GM21786 (cell line): ENCODE results near the gene ZSWIM3.
"Not testable (repeated sequence)": the region's sequence is repeated elsewhere in the genome, so short reads cannot be mapped to it uniquely, and the experiment has no call there.

Source experiments
- ATAC-seq: cut with Tn5 transposase; IDR thresholded peaks from one replicate; pipeline ENCODE4 v1.9.1; 2021; ENCODE audit not compliant: unreplicated experiment

The ZSWIM3 gene

DNA sequence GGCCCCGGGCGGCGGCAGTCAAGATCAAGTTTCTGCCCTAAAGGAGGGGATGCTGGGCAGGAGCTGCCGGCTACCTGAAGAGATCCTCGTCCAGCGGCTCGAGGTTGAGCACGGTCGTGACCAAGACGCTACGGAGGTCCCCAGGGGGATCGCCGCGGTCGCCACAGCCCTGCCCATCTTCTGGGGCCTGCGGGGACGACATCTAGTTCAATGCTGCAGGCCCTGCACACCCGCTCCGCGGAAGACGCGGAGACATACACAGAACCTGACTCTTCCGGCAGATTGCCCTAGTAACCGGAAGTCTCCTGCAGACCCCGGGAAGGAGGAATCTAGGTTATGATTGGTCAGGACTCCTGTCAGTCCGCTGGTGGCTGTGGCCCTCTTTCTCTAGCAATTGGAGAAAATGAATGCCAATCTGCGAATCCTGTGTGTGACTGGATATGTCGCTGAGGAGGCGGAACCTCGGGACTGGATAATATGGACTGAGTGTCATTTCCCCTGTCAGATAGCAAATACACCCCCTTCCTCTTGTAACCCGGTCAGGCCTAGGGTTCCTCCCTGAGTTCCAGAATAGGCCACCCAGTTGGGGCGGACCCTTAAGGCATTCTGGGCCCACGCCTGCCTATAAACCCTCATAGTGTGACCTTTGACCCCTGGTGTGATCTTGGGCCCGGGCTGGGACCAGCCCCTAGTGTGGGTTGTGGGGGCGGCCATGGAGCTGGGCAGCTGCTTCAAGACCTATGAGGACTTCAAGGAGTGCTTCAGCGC lies at the start of gene ZSWIM3, which contains the start of gene ACOT8:
Gene ZSWIM3, plus strand, starts transcription at position 501 of the 768 bp plus-strand sequence. Its CDS starts 212 bp downstream, at position 713.
Gene ACOT8, minus strand, starts transcription at position 279 of the 768 bp plus-strand sequence. Its CDS starts 77 bp downstream, at position 202.
- peak; percentile 96 for ATAC-seq

DNA sequence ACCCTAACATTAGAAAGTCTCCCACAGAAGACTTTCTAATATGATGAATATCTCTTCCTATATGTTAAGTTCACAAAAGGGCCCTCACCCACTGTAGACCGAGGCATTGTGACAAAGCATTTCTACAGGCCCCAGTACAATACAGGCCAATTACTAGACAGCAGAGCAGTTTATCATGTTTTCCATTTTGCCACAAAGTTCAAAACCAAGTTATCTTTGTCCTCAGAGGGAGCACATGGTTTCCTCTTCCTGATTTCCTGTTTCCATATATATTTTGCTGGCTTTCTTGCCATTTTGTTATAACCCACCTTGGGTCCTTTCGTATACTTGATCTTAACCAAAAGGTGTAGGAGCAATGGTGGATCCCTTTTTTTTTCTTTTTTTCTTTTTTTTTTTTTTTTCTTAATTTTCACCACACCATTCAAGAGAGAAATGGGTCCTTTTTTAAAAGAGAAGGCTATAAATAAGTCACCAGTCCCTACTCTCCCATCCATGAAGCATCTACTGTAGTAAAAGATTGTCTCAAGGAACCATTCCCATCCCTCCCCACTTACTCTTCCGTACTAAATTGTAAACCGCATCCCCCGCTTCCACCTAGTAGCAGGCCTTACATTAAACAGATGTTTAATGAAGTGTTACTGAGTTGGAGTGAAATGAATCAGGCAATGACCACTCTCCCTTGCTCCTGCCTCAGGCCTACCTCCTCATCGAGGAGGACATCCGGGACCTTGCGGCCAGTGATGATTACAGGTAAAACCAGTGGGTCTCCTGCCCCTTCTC lies 47.0 kb upstream of the ZSWIM3 start:
- no peak for ATAC-seq

DNA sequence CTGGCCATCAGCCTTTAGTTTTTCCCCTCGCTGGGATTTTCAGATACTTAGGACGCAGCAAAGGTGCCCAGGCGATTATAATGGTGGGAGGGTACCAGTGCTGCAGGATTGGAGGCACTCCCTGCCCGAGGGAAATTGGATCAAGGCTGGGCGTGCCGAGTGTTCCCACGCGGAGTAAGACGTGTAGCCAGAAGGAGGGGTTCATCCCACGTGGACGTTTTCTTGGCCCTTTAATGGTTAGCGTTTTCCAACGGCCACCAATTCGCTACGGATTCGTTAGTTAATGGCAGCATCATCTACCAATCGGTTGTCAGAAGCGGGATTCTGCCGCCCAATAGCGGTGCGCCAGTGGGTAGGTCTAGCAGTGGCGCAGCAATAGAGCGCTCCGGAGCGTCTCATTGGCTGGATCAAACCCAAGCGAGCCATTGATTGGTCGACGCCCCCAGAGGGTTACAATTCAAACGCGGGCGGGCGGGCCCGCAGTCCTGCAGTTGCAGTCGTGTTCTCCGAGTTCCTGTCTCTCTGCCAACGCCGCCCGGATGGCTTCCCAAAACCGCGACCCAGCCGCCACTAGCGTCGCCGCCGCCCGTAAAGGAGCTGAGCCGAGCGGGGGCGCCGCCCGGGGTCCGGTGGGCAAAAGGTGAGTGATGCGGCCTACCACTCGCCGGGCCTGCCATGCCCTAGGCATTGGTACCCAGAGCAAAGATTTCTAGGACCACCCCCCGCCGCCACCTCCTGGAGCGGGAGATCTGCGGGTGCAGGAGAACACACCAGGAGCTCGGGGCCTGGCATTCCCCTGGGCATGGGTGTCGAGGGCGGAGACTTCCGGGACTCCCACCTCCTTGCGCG lies 45.0 kb upstream of the ZSWIM3 start, which contains the start of gene UBE2C:
Gene UBE2C, plus strand, starts transcription at position 488 of the 849 bp plus-strand sequence. Its CDS starts 52 bp downstream, at position 540.
- ATAC-seq: peak; percentile 98

DNA sequence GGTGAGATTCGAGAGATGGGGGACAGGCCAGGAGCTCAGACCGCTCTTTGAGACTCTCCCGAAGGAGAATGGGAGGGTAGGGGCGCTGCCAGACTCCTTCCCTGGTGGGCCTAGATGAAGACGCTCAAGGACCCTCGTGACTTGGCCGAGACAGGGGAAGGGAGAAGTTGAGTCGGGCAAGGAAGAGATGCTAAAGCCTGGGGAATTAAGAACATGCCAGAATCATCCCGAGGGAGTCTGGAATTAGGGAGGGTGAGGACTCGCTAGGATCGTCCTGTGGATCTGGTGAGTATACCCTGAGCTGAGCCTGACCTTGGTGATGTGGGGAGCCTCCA lies 44.4 kb upstream of the ZSWIM3 start:
- no peak for ATAC-seq

DNA sequence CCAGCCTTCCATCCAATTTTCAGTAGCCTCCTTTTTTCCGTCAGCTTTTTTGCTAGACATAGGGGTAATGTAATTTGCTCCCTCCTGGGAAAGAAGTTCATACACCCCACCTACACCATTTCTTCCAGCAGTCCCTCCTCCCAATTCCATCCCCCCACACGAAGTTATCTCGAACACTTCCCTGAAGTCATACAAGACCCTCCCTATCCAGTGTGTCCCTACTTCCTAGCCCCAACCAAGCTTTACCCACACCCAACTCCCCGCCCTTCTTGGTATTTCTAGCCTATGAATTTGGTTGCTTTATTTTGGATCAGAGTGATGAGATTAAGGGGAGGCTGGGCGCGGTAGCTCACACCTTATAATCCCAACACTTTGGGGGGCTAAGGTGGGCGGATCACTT lies 43.9 kb upstream of the ZSWIM3 start:
- no peak for ATAC-seq

DNA sequence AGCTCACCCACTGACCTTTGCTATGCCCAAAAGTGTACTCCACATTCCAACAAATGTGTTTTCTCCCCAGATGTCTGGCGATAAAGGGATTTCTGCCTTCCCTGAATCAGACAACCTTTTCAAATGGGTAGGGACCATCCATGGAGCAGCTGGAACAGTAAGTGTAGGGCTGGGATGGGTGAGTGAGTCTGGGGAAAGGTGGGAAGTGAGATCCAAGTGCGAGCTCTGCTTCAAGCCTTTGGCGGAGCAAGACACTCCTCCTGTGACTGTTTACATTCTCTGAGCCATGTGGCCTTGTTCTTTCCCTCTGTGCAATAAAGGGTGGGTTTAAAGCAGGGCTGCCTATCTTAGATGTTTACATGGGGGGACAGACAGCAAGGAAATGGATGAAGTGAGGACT lies 43.1 kb upstream of the ZSWIM3 start:
- no peak for ATAC-seq

DNA sequence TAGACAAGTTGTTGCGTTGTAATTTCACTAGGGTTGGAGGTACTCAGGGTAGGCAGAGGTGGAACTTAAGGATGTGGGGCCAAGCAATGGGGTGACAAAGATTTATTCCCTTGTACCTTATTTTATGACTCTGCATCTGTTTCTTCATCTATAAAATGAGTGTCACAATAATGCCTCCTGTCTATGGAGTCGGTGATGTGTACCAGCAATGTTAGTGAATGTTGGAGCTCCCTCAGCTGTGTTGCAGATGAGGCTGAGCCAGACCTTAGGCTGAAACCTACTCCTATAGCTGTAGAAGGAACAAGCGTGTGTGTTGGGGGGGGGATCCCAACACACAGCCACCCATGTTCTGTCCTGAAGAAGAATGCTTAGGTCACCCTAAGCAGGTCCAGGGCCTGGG lies 40.5 kb upstream of the ZSWIM3 start:
- no peak for ATAC-seq

DNA sequence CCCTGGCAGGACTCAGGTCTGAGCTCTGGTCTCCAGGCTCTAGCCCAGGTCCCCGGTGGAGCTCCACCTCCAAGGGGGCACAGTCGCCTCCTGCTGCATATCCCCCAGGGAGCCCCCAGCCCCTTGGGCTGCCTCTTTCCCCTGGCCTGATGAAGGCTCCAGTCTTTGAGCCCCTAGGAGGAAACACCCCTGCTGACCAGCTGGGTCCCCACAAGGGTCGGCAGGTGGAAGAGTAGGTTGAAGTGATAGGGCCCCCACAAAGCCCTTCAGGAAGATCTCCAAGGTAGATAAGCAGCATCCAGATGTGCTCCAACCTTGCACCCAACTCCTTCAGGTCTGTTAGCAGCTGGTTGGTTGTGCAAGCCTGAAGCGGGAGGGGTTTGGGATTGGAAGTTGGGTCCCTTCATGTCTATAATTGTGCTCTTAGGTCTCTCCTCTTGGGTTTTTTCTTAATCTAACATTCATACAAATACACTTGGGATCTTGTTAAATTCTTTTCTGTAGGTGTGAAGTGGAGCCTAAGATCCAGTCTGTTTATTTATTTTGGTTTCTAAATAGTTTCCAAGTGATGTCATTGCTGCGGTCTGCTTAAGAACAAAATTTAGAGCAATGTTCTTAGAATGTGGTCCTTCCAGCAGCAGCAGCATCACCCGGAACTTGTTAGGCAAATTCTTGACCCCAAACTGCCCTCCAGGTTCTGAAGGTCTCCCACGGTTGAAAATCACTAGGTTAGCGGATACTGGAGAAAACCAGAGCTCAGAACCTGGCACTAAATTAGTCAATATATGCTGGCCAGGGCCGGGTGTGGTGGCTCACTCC lies 39.8 kb upstream of the ZSWIM3 start:
- no peak for ATAC-seq

DNA sequence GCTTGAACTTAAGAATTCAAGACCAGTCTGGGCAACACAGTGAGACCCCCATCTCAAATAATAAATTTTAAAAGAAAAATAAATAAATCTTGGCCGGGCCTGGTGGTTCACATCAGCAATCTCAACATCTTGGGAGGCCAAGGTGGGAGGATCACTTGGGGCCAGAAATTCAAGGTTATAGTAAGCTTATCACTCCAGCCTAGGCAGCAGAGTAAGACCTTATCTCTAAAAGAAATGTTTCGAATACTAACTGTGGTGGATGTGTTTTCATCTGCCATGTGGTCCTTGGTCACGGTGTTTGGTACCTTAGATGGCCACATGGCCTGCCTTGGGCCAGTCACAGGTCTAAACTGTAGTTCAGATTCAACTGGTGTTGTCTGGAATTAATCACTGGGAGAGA lies 39.2 kb upstream of the ZSWIM3 start:
- no peak for ATAC-seq

DNA sequence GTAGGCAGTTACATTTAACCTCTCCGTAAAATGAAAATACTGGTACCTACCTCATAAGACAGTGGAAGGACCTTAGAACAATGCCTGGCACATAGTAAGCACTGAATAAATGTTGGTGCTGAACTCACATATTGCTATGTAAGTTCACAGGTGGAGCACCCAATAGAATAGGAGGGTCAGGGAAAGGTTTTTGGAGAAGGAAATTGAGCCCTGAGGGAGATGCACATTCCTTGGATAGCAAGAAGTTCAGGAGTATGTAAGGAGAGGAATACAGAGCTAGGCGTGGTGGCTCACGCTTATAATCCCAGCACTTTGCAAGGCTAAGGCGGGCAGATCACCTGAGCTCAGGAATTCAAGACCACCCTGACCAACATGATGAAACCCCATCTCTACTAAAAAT lies 37.9 kb upstream of the ZSWIM3 start:
- ATAC-seq: no peak

DNA sequence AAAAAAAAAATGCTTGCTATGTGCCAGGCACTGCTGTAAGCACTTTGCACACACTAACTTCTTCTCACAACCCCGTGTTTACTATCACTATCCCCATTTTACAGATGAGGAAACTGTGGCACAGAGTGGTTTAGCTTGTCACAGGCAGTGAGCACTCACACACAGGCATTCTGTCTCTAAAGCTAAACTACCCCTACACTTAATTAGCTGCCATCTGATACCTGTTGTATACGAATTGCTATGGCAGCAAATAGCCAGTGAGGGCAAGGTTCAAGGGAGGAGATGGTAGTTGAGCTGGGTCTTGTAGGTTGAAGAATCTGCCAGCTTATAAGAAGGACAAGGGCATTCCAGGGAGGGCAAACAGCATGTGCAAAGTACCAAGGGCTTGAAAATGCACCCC lies 35.5 kb upstream of the ZSWIM3 start:
- no peak for ATAC-seq

DNA sequence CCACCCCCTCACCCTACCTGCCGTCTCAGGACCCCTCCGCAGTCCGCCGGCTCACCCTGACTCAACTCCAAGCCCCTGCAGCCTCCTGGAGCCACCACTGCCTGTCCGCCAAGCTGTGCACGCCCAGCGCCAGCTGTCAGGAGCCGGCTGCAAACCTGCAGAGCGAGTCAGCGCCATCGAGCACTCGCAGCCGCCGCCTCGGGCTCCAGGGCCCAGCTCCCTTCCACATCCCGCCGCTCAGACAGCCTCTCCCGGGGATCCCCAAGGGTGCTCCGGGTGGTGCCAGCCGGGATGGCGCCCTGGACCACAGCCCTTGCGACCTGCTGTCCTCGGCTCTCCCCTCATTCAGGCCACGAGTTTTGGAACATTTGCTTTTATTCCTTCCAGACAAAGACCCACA lies 34.6 kb upstream of the ZSWIM3 start:
- no peak for ATAC-seq

DNA sequence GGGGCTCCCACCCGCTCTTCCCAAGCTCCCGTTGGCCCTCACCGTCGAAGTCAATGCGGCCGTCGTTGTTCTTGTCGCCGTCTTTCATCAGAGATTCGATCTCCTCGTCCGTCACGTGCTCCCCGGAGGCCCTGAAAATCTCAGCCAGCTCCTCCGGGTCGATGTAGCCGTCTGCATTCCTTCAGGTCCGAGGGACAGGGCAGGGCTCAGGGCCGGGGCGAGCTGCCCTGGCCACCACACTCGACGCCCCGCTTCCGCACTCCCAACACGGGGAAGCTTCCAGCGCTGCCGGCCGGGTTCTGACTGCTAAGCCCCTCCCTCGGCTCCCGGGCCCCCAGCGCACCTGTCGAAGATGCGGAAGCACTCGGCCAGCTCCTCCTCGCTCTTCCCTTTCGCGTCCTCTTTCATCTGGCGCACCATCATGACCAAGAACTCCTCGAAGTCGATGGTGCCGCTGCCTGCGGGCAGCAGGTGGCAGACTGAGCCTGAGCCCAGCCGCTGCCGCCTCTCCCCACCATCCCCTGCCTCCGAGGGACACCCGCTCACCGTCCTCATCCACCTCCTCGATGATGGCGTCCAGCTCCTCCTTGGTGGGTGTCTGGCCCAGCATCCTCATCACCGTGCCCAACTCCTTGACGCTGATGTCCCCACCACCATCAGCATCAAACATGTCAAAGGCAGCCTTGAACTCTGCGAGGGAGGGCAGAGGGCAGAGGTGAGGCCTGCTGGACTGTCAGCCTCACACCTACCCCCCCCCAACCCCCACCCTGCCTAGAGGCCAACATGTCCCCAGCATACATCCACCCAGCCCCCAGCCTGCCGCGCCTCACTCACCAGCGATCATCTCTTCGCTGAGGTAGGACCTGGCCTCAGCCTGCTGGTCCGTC lies 33.2 kb upstream of the ZSWIM3 start:
- ATAC-seq: no peak

DNA sequence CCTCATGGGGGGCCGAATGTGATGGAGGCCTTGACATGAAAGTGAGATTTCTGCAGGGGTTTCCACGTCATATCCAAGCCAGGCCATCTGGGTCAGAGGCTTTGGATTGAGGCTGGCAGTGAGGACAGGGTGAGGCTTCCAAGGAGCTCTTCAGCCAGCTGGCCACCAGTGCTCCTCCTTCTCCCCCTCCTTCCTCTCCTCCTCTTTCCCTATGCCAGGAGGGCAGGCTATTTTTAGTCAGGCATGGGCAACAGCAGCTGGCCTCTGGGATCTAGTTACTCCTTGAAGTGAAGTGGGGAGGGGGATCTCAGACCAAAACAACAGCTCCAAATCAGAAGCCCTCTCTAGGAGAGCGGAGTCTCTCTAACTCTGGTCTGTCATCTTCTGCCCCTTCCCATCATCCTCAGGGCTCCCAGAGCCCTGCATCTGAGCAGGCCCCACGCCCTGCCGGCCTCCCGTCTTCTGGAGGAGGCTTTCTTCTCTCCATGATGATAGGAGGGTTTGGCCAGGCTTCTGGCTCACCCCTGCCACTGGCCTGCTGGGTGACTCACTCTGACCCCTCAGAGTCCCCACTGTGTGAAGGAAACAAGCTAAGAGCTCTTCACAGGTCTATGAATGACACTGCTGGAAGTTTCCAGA lies 30.9 kb upstream of the ZSWIM3 start:
- ATAC-seq: no peak

DNA sequence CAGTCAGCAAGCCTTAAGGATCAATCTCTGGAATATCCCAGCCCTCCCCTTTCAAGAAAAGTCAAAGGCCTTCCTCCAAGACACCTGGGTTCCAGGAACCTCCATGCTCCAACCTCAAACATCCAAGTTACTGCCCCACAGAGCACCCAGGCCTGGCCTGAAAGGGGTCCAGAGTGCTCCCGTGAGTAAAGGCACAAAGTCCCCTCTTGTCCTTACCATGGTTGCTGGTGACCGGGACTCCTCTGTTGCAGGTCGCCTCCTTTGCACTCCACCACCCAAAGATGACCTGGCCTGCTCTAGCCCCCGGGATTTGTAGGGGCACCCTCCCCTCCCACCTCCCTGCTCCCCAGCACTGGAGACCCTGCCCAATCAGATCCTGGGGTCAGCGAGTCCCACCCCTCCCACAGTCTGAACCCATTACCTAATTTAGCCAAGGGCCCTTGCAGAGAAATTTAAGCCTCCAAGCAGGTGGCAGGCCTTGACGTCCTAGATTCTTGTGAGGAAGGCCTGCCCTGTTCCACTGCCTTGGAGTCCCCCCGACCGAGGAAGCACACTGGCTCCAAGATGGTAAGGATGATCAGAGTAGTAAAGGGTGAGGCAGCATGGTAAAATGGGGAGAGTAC lies 30.3 kb upstream of the ZSWIM3 start, which contains the start of gene TNNC2:
Gene TNNC2, minus strand, starts transcription at position 283 of the 623 bp plus-strand sequence. Its CDS starts 64 bp downstream, at position 219.
- ATAC-seq: no peak

DNA sequence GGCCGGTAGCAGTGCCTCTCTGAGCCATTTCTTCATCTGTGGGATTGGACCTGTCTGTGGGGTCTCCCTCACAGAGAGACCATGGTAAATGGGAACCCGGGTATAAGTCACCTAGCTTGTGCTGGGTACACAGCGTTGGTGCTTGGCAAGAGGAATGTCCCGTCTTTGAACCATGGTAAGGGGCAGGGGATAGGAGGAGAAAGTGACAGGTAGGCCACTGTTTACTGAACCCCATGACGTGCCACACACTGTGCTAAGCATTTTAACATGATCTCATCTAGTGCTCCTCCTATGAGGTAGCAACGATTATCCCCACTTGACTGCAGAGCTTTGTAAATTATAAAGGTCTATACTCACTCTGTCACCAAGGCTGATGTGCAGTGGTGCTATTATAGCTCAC lies 29.7 kb upstream of the ZSWIM3 start:
- no peak for ATAC-seq

DNA sequence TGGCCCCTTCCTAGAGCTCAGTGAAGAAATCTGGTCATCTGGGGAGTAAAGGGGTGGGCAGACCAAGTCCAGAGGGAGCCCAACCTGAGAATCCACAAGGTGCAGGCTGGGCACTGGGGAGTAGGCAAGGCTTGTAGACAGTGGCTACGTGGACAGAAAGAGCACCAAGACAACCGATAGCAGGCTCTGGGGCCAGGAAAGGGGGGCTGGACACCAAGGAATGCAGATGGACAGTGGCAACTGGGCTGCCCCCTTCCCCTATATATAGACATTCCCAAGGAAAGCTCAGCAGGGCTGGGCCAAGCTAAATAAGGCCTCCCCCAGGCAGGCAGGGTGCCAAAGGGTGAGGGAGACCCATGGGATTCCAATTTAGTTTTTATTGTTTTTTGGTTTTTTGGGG lies 28.8 kb upstream of the ZSWIM3 start:
- no peak for ATAC-seq

DNA sequence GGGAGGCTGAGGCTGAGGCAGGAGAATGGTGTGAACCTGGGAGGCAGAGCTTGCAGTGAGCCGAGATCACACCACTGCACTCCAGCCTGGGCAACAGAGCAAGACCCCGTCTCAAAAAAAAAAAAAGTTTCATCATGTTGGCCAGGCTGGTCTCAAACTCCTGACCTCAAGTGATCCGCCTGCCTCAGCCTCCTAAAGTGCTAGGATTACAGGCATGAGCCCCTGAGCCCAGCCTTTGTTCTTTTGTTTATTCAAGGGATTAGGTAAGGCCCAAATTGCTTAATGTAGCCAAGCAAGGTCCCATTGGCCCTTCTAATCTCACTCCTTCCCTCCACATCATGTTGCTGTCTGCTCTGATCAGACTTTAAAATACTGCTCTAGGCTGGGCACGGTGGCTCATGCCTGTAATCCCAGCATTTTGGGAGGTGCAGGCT lies 27.7 kb upstream of the ZSWIM3 start:
- ATAC-seq: not testable (repeated sequence)
